Upper lobe of left lung (tissue), 4 donors: ENCODE results near the gene SUPT3H.

ENCODE experiments used
- EP300 ChIP-seq, 4 donors: sonication (generic); formaldehyde crosslinking; IDR thresholded peaks; one replicate each; pipeline ENCODE4 v1.5.1; 2017; ENCODE audit warnings: antibody characterized with exemption in 4 of 4, control low read depth in 2 of 4
- POLR2A ChIP-seq, 4 donors: fragments of 450-650 bp; IDR thresholded peaks; one replicate each; pipeline ENCODE4 v1.5.1; 2016 to 2017; ENCODE audit warnings: antibody characterized with exemption in 4 of 4, mild to moderate bottlenecking in 2 of 4
- POLR2AphosphoS5 ChIP-seq, 2 donors: sonication (generic); formaldehyde crosslinking; IDR thresholded peaks; one replicate each; pipeline ENCODE4 v1.5.1; 2017; ENCODE audit warnings: antibody characterized with exemption in 2 of 2
- TF ChIP-seq, protein P1 (sequence below), 6 experiments: fragments of 450-650 bp in 4 of 6; fragments of 200-600 bp in 2 of 6; sonication (generic) in 2 of 6; IDR thresholded peaks; one replicate each; pipeline ENCODE4 v1.5.1; 2016 to 2019; ENCODE audit warnings: antibody characterized with exemption in 6 of 6

DNA sequence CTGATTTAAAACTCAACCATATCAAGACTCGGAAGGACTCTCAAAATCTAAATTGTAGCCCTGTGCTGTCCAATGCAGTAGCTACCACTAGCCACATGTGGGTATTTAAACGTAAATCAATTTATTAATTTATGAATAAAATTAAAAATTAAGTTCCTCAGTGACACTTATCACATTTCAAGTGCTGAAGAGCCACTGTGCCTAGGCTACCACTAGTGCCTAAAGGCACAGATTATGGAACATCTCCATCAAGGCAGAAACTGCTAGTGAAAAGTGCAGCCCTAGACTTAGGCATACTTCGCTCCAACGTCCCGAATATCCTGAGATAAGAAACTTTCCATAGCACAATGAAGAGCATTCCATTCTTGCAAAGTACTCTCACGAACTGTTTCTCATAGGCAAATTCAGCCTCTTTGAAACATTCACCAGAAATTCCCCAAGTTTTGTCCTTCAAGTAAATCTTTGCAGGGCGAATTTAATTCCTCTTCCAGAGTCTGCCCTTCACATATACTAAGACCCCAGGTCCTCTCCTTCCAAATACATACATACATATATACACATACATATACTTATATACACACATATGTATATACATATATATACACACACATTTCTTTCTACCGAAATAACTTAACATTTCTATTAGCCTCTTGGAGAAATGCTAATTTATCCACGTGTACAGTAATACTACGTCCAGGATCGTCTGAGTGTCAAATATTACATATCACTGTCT, 1.3 kb downstream of the SUPT3H start:
- TF ChIP-seq POLR2A (IDR thresholded peaks at IDR 0.05), result no peak
- no peak for TF ChIP-seq EP300 (IDR thresholded peaks at IDR 0.05)
- TF ChIP-seq, protein P1, sequence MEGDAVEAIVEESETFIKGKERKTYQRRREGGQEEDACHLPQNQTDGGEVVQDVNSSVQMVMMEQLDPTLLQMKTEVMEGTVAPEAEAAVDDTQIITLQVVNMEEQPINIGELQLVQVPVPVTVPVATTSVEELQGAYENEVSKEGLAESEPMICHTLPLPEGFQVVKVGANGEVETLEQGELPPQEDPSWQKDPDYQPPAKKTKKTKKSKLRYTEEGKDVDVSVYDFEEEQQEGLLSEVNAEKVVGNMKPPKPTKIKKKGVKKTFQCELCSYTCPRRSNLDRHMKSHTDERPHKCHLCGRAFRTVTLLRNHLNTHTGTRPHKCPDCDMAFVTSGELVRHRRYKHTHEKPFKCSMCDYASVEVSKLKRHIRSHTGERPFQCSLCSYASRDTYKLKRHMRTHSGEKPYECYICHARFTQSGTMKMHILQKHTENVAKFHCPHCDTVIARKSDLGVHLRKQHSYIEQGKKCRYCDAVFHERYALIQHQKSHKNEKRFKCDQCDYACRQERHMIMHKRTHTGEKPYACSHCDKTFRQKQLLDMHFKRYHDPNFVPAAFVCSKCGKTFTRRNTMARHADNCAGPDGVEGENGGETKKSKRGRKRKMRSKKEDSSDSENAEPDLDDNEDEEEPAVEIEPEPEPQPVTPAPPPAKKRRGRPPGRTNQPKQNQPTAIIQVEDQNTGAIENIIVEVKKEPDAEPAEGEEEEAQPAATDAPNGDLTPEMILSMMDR (IDR thresholded peaks at IDR 0.05), result no peak
- no peak for TF ChIP-seq POLR2AphosphoS5 (IDR thresholded peaks at IDR 0.05)
